Fibroblast of lung (primary cell): Measurements from ENCODE around the gene CD68. TPM values are rescaled to one million over a fixed set of nuclear protein-coding genes. Genes with fewer than 3 reads are reported as not detected.

Source experiments
- DNase-seq, 2 donors: peaks; one replicate each; pipeline versions ENCODE4 v3.0.0 to v3.0.0-alpha.2; 2010; ENCODE audit warnings: low read depth in 2 of 2
- H2AFZ ChIP-seq: 2 replicates; pipeline ENCODE4 v1.5.1; 2012; ENCODE audit warnings: low read length, control low read depth, inconsistent platforms
- H3K27ac ChIP-seq: 2 replicates; pipeline ENCODE4 v1.5.1; 2011; ENCODE audit warnings: low read length, control low read depth; ENCODE audit not compliant: insufficient read depth
- H3K27me3 ChIP-seq: 2 replicates; pipeline ENCODE4 v1.5.1; 2011; ENCODE audit warnings: mild to moderate bottlenecking, low read length; ENCODE audit not compliant: control insufficient read depth, insufficient read depth
- H3K36me3 ChIP-seq: 2 replicates; pipeline ENCODE4 v1.5.1; 2011; ENCODE audit warnings: low read length; ENCODE audit not compliant: control insufficient read depth, insufficient read depth
- H3K4me1 ChIP-seq: 2 replicates; pipeline ENCODE4 v1.5.1; 2011; ENCODE audit warnings: low read length; ENCODE audit not compliant: control insufficient read depth, insufficient read depth; ENCODE audit errors: extremely low read depth
- H3K4me2 ChIP-seq: 2 replicates; pipeline ENCODE4 v1.5.1; 2011; ENCODE audit warnings: low read length, control low read depth; ENCODE audit not compliant: insufficient read depth; ENCODE audit errors: extremely low read depth
- H3K4me3 ChIP-seq, 4 experiments: fragments of 200-600 bp in 1 of 4; sonication (generic) in 1 of 4; replicated peaks in 1 of 4; 2 replicates each; pipeline ENCODE4 v1.5.1; 2011 to 2016; ENCODE audit warnings: low read length in 4 of 4, low read depth in 3 of 4, mild to moderate bottlenecking in 3 of 4, control low read depth in 2 of 4, inconsistent platforms in 1 of 4, mixed read lengths in 1 of 4; ENCODE audit not compliant: insufficient read depth in 1 of 4; ENCODE audit errors: control extremely low read depth in 1 of 4
- H3K79me2 ChIP-seq: 2 replicates; pipeline ENCODE4 v1.5.1; 2012; ENCODE audit warnings: mild to moderate bottlenecking, low read length, inconsistent platforms; ENCODE audit not compliant: control insufficient read depth, insufficient read depth
- H3K9ac ChIP-seq: 2 replicates; pipeline ENCODE4 v1.5.1; 2011; ENCODE audit warnings: mild to moderate bottlenecking, low read length, control low read depth; ENCODE audit not compliant: insufficient read depth
- H3K9me3 ChIP-seq: 2 replicates; pipeline ENCODE4 v1.5.1; 2012; ENCODE audit warnings: low read depth, low read length; ENCODE audit not compliant: control insufficient read depth, insufficient read depth
- H4K20me1 ChIP-seq: 2 replicates; pipeline ENCODE4 v1.5.1; 2011; ENCODE audit warnings: low read length; ENCODE audit not compliant: control insufficient read depth, insufficient read depth; ENCODE audit errors: extremely low read depth
- CTCF ChIP-seq, 2 donors: IDR thresholded peaks in 1 of 2; conservative IDR thresholded peaks in 1 of 2; 1 replicate in 1 of 2; 2 replicates in 1 of 2; pipeline ENCODE4 v1.5.1; 2011 to 2012; ENCODE audit warnings: low read length in 2 of 2, control low read depth in 1 of 2, inconsistent platforms in 1 of 2, low read depth in 1 of 2, mild to moderate bottlenecking in 1 of 2
- EZH2 ChIP-seq: IDR thresholded peaks from 2 replicates; pipeline ENCODE4 v1.5.1; 2012; ENCODE audit warnings: low read length, control low read depth, mild to moderate bottlenecking; ENCODE audit errors: missing control alignments
- polyA plus RNA-seq, 2 donors: library from polyadenylated mRNA; depleted of rRNA in 1 of 2; stranded (reverse) in 1 of 2; unstranded in 1 of 2; fragments of >200 nt; gene quantifications; 2 replicates each; pipeline ENCODE4 v1.2.1, GENCODE V29; 2011 to 2012; ENCODE audit warnings: missing spikeins in 1 of 2
- total RNA-seq: library from RNA; depleted of rRNA; stranded (reverse); fragments of >200 nt; gene quantifications from 2 replicates; pipeline ENCODE4 v1.2.1, GENCODE V29; 2014

The CD68 gene
- total and polyA plus RNA-seq, 2 donors (not counting 1 experiment from before 2014, with no cell fraction given) = 29.4 to 90.4 TPM

DNA sequence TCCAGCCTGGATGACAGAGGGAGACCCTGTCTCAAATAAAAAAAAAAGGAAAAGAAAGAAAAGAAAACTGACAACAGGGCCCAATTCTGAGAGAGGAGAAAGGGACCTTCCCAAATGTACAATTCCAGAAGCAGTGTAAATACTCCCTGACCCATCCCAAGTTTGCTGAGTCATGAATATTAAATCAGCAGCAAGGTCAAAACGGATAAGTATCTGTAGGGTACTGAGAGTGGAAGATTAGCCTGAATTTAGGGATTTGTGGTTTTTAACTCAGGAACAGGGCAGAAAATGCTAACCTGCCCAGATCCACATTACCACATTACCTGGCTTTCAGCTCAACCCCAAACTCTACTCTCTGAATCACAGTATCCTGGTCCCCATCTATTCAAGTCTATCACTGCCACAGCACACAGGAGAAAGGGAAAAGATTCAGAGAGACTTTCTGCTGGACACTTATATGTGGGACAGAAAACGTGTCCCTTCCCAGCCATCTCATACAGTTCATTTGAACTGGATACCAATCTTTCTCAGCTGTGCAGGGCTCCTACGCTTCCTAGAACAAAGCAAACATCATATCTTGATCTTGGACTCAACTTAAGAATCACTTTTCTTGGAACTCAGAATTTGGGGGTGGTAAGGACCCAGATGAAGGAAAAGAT is 32.3 kb downstream of the CD68 start:
- no peaks in the 10 kb centered on the region for H3K9me3 ChIP-seq
- no peak overlapping the region for H3K9ac ChIP-seq
- no peak overlapping the region for H2AFZ ChIP-seq
- no peak for TF ChIP-seq EZH2
- TF ChIP-seq CTCF (conservative IDR thresholded peaks at IDR 0.05 in 1 of 2, IDR thresholded peaks at IDR 0.05 in 1 of 2; ENCODE audit: low read depth in 1 of 2, low read length in 2 of 2) = no peak
- no peak overlapping the region for H3K27ac ChIP-seq
- H3K4me2 ChIP-seq = peak overlapping the region; percentile 60
- peaks cover 55% of the 10 kb centered on the region for H3K79me2 ChIP-seq
- H4K20me1 ChIP-seq = no peaks in the 10 kb centered on the region
- no peak for DNase-seq
- H3K27me3 ChIP-seq = no peaks in the 10 kb centered on the region
- peaks cover 5% of the 10 kb centered on the region for H3K4me1 ChIP-seq
- peaks cover 2% of the 10 kb centered on the region for H3K36me3 ChIP-seq
- H3K4me3 ChIP-seq = peak overlapping the region in 2 of 4 experiments; percentile 13 to 45

DNA sequence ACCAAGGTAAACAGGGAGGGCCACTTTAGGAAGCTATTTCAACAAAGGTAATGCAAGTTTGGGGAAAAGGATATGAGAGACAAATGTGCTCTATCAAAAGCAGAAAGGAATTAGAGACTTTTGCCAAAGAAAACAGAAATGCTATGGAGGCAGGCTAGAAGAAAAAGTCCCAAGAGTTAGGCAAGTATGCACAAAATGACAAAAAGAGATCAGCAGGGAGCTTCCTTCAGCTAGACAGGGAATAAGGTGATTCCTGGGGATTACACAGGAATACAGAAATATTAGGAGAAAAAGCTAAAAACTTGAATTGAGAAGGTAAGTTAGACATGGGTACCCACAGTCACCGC is 32.8 kb downstream of the CD68 start:
- Histone ChIP-seq H4K20me1 (no peaks in the 10 kb centered on the region), H3K4me2 (peak overlapping the region; percentile 60), H3K27ac (no peak overlapping the region), H3K9me3 (no peaks in the 10 kb centered on the region), H3K79me2 (peaks cover 55% of the 10 kb centered on the region), H3K27me3 (no peaks in the 10 kb centered on the region), H3K36me3 (peaks cover 2% of the 10 kb centered on the region), H2AFZ (no peak overlapping the region), H3K4me1 (peaks cover 5% of the 10 kb centered on the region), H3K4me3 (peak overlapping the region in 2 of 4 experiments; percentile 13 to 45), H3K9ac (no peak overlapping the region)
- no peak for TF ChIP-seq EZH2
- no peak for TF ChIP-seq CTCF (conservative IDR thresholded peaks at IDR 0.05 in 1 of 2, IDR thresholded peaks at IDR 0.05 in 1 of 2; ENCODE audit: low read depth in 1 of 2, low read length in 2 of 2)
- peak in 1 of 2 donors; percentile 35 for DNase-seq

DNA sequence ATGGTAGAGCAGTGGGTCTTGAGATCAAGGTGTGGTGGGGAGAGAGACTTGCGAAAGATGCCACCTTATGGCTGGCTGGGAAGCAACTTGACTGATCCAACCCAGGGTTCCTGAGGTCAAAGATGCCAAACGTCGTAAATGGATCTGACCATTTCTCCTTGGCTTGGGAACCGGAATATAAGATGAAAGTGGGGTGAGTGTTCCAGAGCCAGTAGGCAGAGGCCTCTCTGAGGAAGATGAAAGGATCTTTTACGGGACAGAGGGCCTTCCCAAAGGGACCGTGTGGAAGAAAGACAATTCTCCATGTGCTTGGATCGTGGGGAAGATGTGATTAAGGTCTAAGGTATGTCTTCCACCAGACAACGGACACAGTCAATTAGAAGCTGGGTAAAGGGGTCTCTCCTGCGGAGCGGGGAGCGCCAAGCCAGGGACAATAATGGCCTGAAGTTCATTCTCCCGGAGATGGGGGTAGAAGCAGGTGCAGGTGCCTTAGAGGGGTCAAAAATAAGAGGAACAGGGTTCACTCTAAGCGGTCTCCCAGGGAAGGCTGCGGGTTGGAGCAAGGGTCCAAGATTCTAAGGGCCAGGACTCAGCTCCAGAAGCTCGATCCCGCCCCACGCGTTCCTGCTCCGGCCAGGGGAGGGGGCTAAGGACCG is 34.5 kb downstream of the CD68 start:
- Histone ChIP-seq H3K4me2 (peak overlapping the region; percentile 93), H2AFZ (no peak overlapping the region), H3K27ac (peak overlapping the region; percentile 65), H3K9ac (peak overlapping the region; percentile 80), H3K27me3 (no peaks in the 10 kb centered on the region), H3K4me1 (peaks cover 5% of the 10 kb centered on the region), H3K9me3 (no peaks in the 10 kb centered on the region), H3K36me3 (no peaks in the 10 kb centered on the region), H4K20me1 (no peaks in the 10 kb centered on the region), H3K4me3 (peak overlapping the region; percentile 54 to 96 (median 80)), H3K79me2 (peaks cover 45% of the 10 kb centered on the region)
- DNase-seq = peak; percentile 31 to 61
- TF ChIP-seq EZH2 (no peak), CTCF (conservative IDR thresholded peaks at IDR 0.05 in 1 of 2, IDR thresholded peaks at IDR 0.05 in 1 of 2; ENCODE audit: low read depth in 1 of 2, low read length in 2 of 2) (no peak)
